Smooth muscle cell (in vitro differentiated cells): ENCODE data around the gene TIGD3. TPM values are rescaled to one million over a fixed set of nuclear protein-coding genes. Genes with fewer than 3 reads are reported as not detected.

ENCODE experiments used
- DNase-seq: peaks from one replicate; lab custom pipeline; 2025; ENCODE audit not compliant: unreplicated experiment; lab: John Stamatoyannopoulos, UW
- H2AFZ ChIP-seq: fragments of 200-600 bp; sonication (generic); 2 replicates; pipeline ENCODE4 v1.6.0; 2016; ENCODE audit warnings: antibody characterized with exemption, low read depth, mild to moderate bottlenecking
- H3F3A ChIP-seq: fragments of 200-600 bp; sonication (generic); 2 replicates; pipeline ENCODE4 v1.6.0; 2017; ENCODE audit warnings: antibody characterized with exemption, low read depth
- H3K27ac ChIP-seq: fragments of 200-600 bp; sonication (generic); 2 replicates; pipeline ENCODE4 v1.5.1; 2016; ENCODE audit warnings: low read depth, mild to moderate bottlenecking
- H3K27me3 ChIP-seq: fragments of 200-600 bp; sonication (generic); 2 replicates; pipeline ENCODE4 v1.6.1; 2016; ENCODE audit warnings: low read depth, mild to moderate bottlenecking
- H3K36me3 ChIP-seq: fragments of 200-600 bp; sonication (generic); 2 replicates; pipeline ENCODE4 v1.5.1; 2016; ENCODE audit warnings: low read depth
- H3K4me1 ChIP-seq: fragments of 200-600 bp; sonication (generic); 2 replicates; pipeline ENCODE4 v1.5.1; 2016; ENCODE audit warnings: low read depth
- H3K4me2 ChIP-seq: fragments of 200-600 bp; sonication (generic); 2 replicates; pipeline ENCODE4 v1.6.0; 2016; ENCODE audit warnings: mild to moderate bottlenecking
- H3K4me3 ChIP-seq: fragments of 200-600 bp; sonication (generic); 2 replicates; pipeline ENCODE4 v1.5.1; 2016; ENCODE audit warnings: mild to moderate bottlenecking
- H3K79me2 ChIP-seq: fragments of 200-600 bp; sonication (generic); 2 replicates; pipeline ENCODE4 v1.6.0; 2016; ENCODE audit warnings: low read depth, mild to moderate bottlenecking
- H3K9ac ChIP-seq: fragments of 200-600 bp; sonication (generic); 2 replicates; pipeline ENCODE4 v1.6.0; 2016; ENCODE audit warnings: low read depth
- H3K9me3 ChIP-seq: fragments of 200-600 bp; sonication (generic); replicated peaks from 2 replicates; pipeline ENCODE4 v1.5.1; 2016; ENCODE audit warnings: low read depth
- H4K20me1 ChIP-seq: fragments of 200-600 bp; sonication (generic); 2 replicates; pipeline ENCODE4 v1.6.0; 2016; ENCODE audit warnings: low read depth
- CTCF ChIP-seq: fragments of 200-600 bp; sonication (generic); IDR thresholded peaks from 2 replicates; pipeline ENCODE4 v1.5.1; 2017; ENCODE audit warnings: borderline replicate concordance, mild to moderate bottlenecking, antibody characterized with exemption; ENCODE audit not compliant: insufficient read depth, poor library complexity, severe bottlenecking
- WGBS: methylation state at CpG from one replicate; pipeline ENCODE4 v1.1.7; 2016; ENCODE audit warnings: low lambda C conversion rate; 5-methylcytosine and 5-hydroxymethylcytosine counted together
- polyA plus RNA-seq: library from polyadenylated mRNA; unstranded; fragments of >200 nt; fragmentation: Nextera tagmentation; extraction: Ambion mirVana; gene quantifications from 2 replicates; pipeline ENCODE4 v1.2.1, GENCODE V29; 2016
- total RNA-seq: library from RNA; depleted of rRNA; stranded (reverse); fragments of >200 nt; gene quantifications from 2 replicates; pipeline ENCODE4 v1.2.3, GENCODE V29; 2014

TIGD3 gene
- total and polyA plus RNA-seq, 2 experiments from 2014 or later = 0.49 TPM; not detected in 1

GRCh38 chr11:65404638-65405339, 50.2 kb downstream of the TIGD3 start:
- no peaks in the 10 kb centered on the region for H3F3A ChIP-seq
- H3K9me3 ChIP-seq = no peaks in the 10 kb centered on the region
- H3K4me3 ChIP-seq = no peak overlapping the region
- WGBS = 96% methylated on average over 24 of the region's 24 CpGs
- DNase-seq = no peak
- H2AFZ ChIP-seq = no peak overlapping the region
- no peak overlapping the region for H3K27ac ChIP-seq
- no peak overlapping the region for H3K9ac ChIP-seq
- no peak for TF ChIP-seq CTCF
- no peaks in the 10 kb centered on the region for H3K79me2 ChIP-seq
- H3K4me1 ChIP-seq = no peaks in the 10 kb centered on the region
- peaks cover 26% of the 10 kb centered on the region for H4K20me1 ChIP-seq
- H3K4me2 ChIP-seq = no peak overlapping the region
- peaks cover 4% of the 10 kb centered on the region for H3K36me3 ChIP-seq
- no peaks in the 10 kb centered on the region for H3K27me3 ChIP-seq

Other genes starting within 250 kb of the TIGD3 start
- 16.8 and 26.9 TPM in 2 replicates for gene TM7SF2, start 242.9 kb upstream of the TIGD3 start, total RNA-seq
- 17.4 and 43.1 TPM in 2 replicates for gene TM7SF2, start 242.9 kb upstream of the TIGD3 start, polyA plus RNA-seq
- 9.1 and 13.8 TPM in 2 replicates for gene ZNHIT2, start 237.1 kb upstream of the TIGD3 start, total RNA-seq
- gene ZNHIT2, start 237.1 kb upstream of the TIGD3 start, polyA plus RNA-seq = 14.5 and 19.5 TPM in 2 replicates
- gene FAU, start 232.6 kb upstream of the TIGD3 start, total RNA-seq = 373 and 509 TPM in 2 replicates
- gene FAU, start 232.6 kb upstream of the TIGD3 start, polyA plus RNA-seq = 537 and 578 TPM in 2 replicates
- 28.2 and 43.0 TPM in 2 replicates for gene MRPL49, start 232.4 kb upstream of the TIGD3 start, total RNA-seq
- 53.2 and 55.4 TPM in 2 replicates for gene MRPL49, start 232.4 kb upstream of the TIGD3 start, polyA plus RNA-seq
- gene SYVN1, start 220.2 kb upstream of the TIGD3 start, total RNA-seq = 39.9 and 52.0 TPM in 2 replicates
- gene SYVN1, start 220.2 kb upstream of the TIGD3 start, polyA plus RNA-seq = 30.0 and 32.0 TPM in 2 replicates
- not detected in 2 replicates for gene SPDYC, start 184.5 kb upstream of the TIGD3 start, total RNA-seq
- not detected in 2 replicates for gene SPDYC, start 184.5 kb upstream of the TIGD3 start, polyA plus RNA-seq
- 93.0 and 126 TPM in 2 replicates for gene CAPN1, start 172.8 kb upstream of the TIGD3 start, total RNA-seq
- gene CAPN1, start 172.8 kb upstream of the TIGD3 start, polyA plus RNA-seq = 109 and 149 TPM in 2 replicates
- gene POLA2, start 92.8 kb upstream of the TIGD3 start, total RNA-seq = 2.5 and 4.4 TPM in 2 replicates
- 8.4 and 9.2 TPM in 2 replicates for gene POLA2, start 92.8 kb upstream of the TIGD3 start, polyA plus RNA-seq
- 0.94 and 4.0 TPM in 2 replicates for gene CDC42EP2, start 39.9 kb upstream of the TIGD3 start, total RNA-seq
- gene CDC42EP2, start 39.9 kb upstream of the TIGD3 start, polyA plus RNA-seq = 7.8 and 13.0 TPM in 2 replicates
- gene DPF2, start 20.9 kb upstream of the TIGD3 start, total RNA-seq = 40.1 and 40.5 TPM in 2 replicates
- 69.4 and 82.1 TPM in 2 replicates for gene DPF2, start 20.9 kb upstream of the TIGD3 start, polyA plus RNA-seq
- 0.81 and 2.2 TPM in 2 replicates for gene SLC25A45, start 27.9 kb downstream of the TIGD3 start, total RNA-seq
- 3.4 and 7.7 TPM in 2 replicates for gene SLC25A45, start 27.9 kb downstream of the TIGD3 start, polyA plus RNA-seq
- gene FRMD8, start 31.9 kb downstream of the TIGD3 start, total RNA-seq = 16.7 and 19.1 TPM in 2 replicates
- gene FRMD8, start 31.9 kb downstream of the TIGD3 start, polyA plus RNA-seq = 37.8 and 40.8 TPM in 2 replicates
- gene NEAT1, start 68.0 kb downstream of the TIGD3 start, total RNA-seq = 142 and 155 TPM in 2 replicates
- gene NEAT1, start 68.0 kb downstream of the TIGD3 start, polyA plus RNA-seq = 14.9 and 84.6 TPM in 2 replicates
- 7,019 and 7,386 TPM in 2 replicates for gene MALAT1, start 144.3 kb downstream of the TIGD3 start, total RNA-seq
- 6,158 and 16,096 TPM in 2 replicates for gene MALAT1, start 144.3 kb downstream of the TIGD3 start, polyA plus RNA-seq
- 66.6 and 90.8 TPM in 2 replicates for gene SCYL1, start 170.3 kb downstream of the TIGD3 start, total RNA-seq
- gene SCYL1, start 170.3 kb downstream of the TIGD3 start, polyA plus RNA-seq = 108 and 123 TPM in 2 replicates
- gene LTBP3, start 203.6 kb downstream of the TIGD3 start, total RNA-seq = 33.6 TPM in 2 replicates
- 46.4 and 53.9 TPM in 2 replicates for gene LTBP3, start 203.6 kb downstream of the TIGD3 start, polyA plus RNA-seq
- 45.9 and 55.5 TPM in 2 replicates for gene ZNRD2, start 215.7 kb downstream of the TIGD3 start, total RNA-seq
- 105 and 108 TPM in 2 replicates for gene ZNRD2, start 215.7 kb downstream of the TIGD3 start, polyA plus RNA-seq
- gene FAM89B, start 217.8 kb downstream of the TIGD3 start, total RNA-seq = 51.4 and 63.9 TPM in 2 replicates
- 174 TPM in 2 replicates for gene FAM89B, start 217.8 kb downstream of the TIGD3 start, polyA plus RNA-seq
- gene EHBP1L1, start 221.3 kb downstream of the TIGD3 start, total RNA-seq = 5.1 and 14.0 TPM in 2 replicates
- 28.4 and 29.5 TPM in 2 replicates for gene EHBP1L1, start 221.3 kb downstream of the TIGD3 start, polyA plus RNA-seq
- 1.7 TPM in 1 of 2 replicates, not detected in the other for gene KCNK7, start 241.0 kb downstream of the TIGD3 start, total RNA-seq
- not detected in 2 replicates for gene KCNK7, start 241.0 kb downstream of the TIGD3 start, polyA plus RNA-seq